BLaER1 (cell line): ENCODE measurements around the gene SEMA4D.

ENCODE experiments used
- H3K27ac ChIP-seq: shearing (Covaris generic); formaldehyde crosslinking; 2 replicates; pipeline ENCODE4 v1.8.1; 2022
- H3K27me3 ChIP-seq: shearing (Covaris generic); formaldehyde crosslinking; 2 replicates; pipeline ENCODE4 v1.8.1; 2022
- H3K36me3 ChIP-seq: shearing (Covaris generic); formaldehyde crosslinking; 2 replicates; pipeline ENCODE4 v1.8.1; 2022
- H3K4me1 ChIP-seq: shearing (Covaris generic); formaldehyde crosslinking; 2 replicates; pipeline ENCODE4 v1.8.1; 2022
- H3K4me2 ChIP-seq: shearing (Covaris generic); formaldehyde crosslinking; 2 replicates; pipeline ENCODE4 v1.8.1; 2022
- H3K4me3 ChIP-seq: shearing (Covaris generic); formaldehyde crosslinking; 2 replicates; pipeline ENCODE4 v1.8.1; 2022
- H3K9ac ChIP-seq: shearing (Covaris generic); formaldehyde crosslinking; 2 replicates; pipeline ENCODE4 v1.8.1; 2022
- H3K9me3 ChIP-seq: shearing (Covaris generic); formaldehyde crosslinking; 2 replicates; pipeline ENCODE4 v1.8.1; 2022
- H4K20me1 ChIP-seq: shearing (Covaris generic); formaldehyde crosslinking; 2 replicates; pipeline ENCODE4 v1.8.1; 2022
- Cebpa-rat ChIP-seq: shearing (Covaris generic); IDR thresholded peaks from 2 replicates; pipeline ENCODE4 v1.8.1; 2022

SEMA4D gene

DNA sequence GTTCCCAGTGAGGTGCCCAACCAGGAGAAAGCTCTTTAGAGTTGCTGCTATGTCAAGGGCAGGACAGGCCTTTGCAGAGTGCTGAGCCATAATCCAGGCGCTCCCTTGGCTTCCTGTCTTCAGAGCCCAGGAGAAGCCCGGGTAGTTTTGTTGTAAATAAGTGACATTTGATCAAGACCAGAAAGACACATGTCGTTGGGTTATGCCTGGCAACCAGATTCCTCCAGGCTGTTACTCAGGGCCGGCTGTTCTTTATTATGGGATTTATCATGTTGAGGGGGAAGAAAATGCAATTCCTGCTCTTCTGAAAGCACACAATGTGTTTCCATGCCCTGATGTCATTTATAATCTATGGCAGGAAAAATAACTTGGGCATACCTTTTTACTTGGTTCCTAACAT is 39.3 kb upstream of the SEMA4D start:
- Histone ChIP-seq H3K27me3 (no peaks in the 10 kb centered on the region), H3K9ac (no peak overlapping the region), H4K20me1 (no peaks in the 10 kb centered on the region), H3K36me3 (no peaks in the 10 kb centered on the region), H3K9me3 (no peaks in the 10 kb centered on the region), H3K4me1 (peaks cover 29% of the 10 kb centered on the region), H3K27ac (0 out of 2 replicates have a peak overlapping the region, but pooled peaks have one; percentile 27), H3K4me2 (peak overlapping the region; percentile 59), H3K4me3 (no peak overlapping the region)
- no peak for TF ChIP-seq Cebpa-rat

- Histone ChIP-seq H3K4me3 (no peak overlapping the region), H3K9ac (no peak overlapping the region), H3K9me3 (peaks cover 1% of the 10 kb centered on the region; the same call in 1 of the 2 replicates), H3K36me3 (no peaks in the 10 kb centered on the region), H3K27me3 (no peaks in the 10 kb centered on the region), H3K27ac (peak overlapping the region; percentile 27; the same call in 1 of the 2 replicates), H3K4me2 (peak overlapping the region; percentile 59), H3K4me1 (peaks cover 23% of the 10 kb centered on the region), H4K20me1 (no peaks in the 10 kb centered on the region)
- TF ChIP-seq Cebpa-rat = no peak
Measured at GRCh38 chr9:89536600-89536999, 38.7 kb upstream of the SEMA4D start.

GRCh38 chr9:89536145-89536574 is 38.2 kb upstream of the SEMA4D start:
- H3K4me2 ChIP-seq = peak overlapping the region; percentile 59
- H3K4me1 ChIP-seq = peaks cover 19% of the 10 kb centered on the region
- H3K27me3 ChIP-seq = no peaks in the 10 kb centered on the region

GRCh38 chr9:89535461-89535860 is 37.5 kb upstream of the SEMA4D start:
- Histone ChIP-seq H3K4me3 (no peak overlapping the region), H3K27ac (no peak overlapping the region), H3K36me3 (no peaks in the 10 kb centered on the region), H3K4me2 (peak overlapping the region; percentile 59; the same call in 1 of the 2 replicates), H3K9me3 (peaks cover 12% of the 10 kb centered on the region), H3K9ac (no peak overlapping the region), H3K27me3 (no peaks in the 10 kb centered on the region), H4K20me1 (no peaks in the 10 kb centered on the region), H3K4me1 (peaks cover 18% of the 10 kb centered on the region)
- TF ChIP-seq Cebpa-rat = no peak

More at GRCh38 chr9:89536145-89536574, 38.2 kb upstream of the SEMA4D start:
- Histone ChIP-seq H3K36me3 (no peaks in the 10 kb centered on the region), H3K4me3 (no peak overlapping the region), H3K27ac (0 out of 2 replicates have a peak overlapping the region, but pooled peaks have one; percentile 27), H4K20me1 (no peaks in the 10 kb centered on the region), H3K9ac (0 out of 2 replicates have a peak overlapping the region, but pooled peaks have one; percentile 5), H3K9me3 (peaks cover 5% of the 10 kb centered on the region)
- no peak for TF ChIP-seq Cebpa-rat

GRCh38 chr9:89534515-89535287 is 36.8 kb upstream of the SEMA4D start:
- H3K36me3 ChIP-seq = no peaks in the 10 kb centered on the region
- no peak overlapping the region for H3K27ac ChIP-seq
- peaks cover 16% of the 10 kb centered on the region for H3K9me3 ChIP-seq
- no peak for TF ChIP-seq Cebpa-rat
- H4K20me1 ChIP-seq = no peaks in the 10 kb centered on the region
- no peak overlapping the region for H3K9ac ChIP-seq
- no peak overlapping the region for H3K4me3 ChIP-seq
- H3K27me3 ChIP-seq = no peaks in the 10 kb centered on the region
- H3K4me2 ChIP-seq = no peak overlapping the region
- peaks cover 21% of the 10 kb centered on the region for H3K4me1 ChIP-seq

- Histone ChIP-seq H3K27me3 (no peaks in the 10 kb centered on the region), H3K9ac (no peak overlapping the region), H3K27ac (no peak overlapping the region)
Measured at GRCh38 chr9:89533411-89534095, 35.6 kb upstream of the SEMA4D start.

DNA sequence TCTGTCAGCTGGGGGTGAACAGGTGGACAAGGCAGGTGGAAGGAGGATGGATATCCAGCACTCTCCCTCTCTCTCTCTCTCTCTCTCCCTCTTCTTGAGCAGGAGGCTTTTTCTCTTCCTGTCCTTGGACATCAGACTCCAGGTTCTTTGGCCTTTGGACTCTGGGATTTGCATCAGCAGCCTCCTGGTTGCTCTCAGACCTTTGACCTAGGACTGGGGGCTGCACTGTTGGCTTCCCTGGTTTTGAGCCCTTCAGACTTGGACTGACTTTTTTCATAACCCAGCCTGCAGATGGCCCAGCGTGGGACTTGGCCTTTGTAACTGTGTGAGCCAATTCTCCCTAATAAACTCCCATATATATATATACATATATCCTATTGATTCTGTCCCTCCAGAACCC is 35.0 kb upstream of the SEMA4D start:
- Histone ChIP-seq H3K9me3 (peaks cover 29% of the 10 kb centered on the region), H3K27ac (no peak overlapping the region), H3K4me3 (no peak overlapping the region), H3K36me3 (no peaks in the 10 kb centered on the region), H3K4me2 (no peak overlapping the region), H3K4me1 (peaks cover 26% of the 10 kb centered on the region), H3K27me3 (no peaks in the 10 kb centered on the region), H4K20me1 (no peaks in the 10 kb centered on the region), H3K9ac (no peak overlapping the region)
- TF ChIP-seq Cebpa-rat = no peak

More at GRCh38 chr9:89533411-89534095, 35.6 kb upstream of the SEMA4D start:
- no peak overlapping the region for H3K4me2 ChIP-seq
- H3K9me3 ChIP-seq = peaks cover 23% of the 10 kb centered on the region
- no peak overlapping the region for H3K4me3 ChIP-seq
- no peak for TF ChIP-seq Cebpa-rat
- peaks cover 26% of the 10 kb centered on the region for H3K4me1 ChIP-seq
- H4K20me1 ChIP-seq = no peaks in the 10 kb centered on the region
- H3K36me3 ChIP-seq = no peaks in the 10 kb centered on the region

GRCh38 chr9:89532478-89532877 is 34.6 kb upstream of the SEMA4D start:
- no peak for TF ChIP-seq Cebpa-rat
- H3K27ac ChIP-seq = no peak overlapping the region
- H3K4me1 ChIP-seq = peaks cover 26% of the 10 kb centered on the region
- no peak overlapping the region for H3K4me3 ChIP-seq
- no peaks in the 10 kb centered on the region for H4K20me1 ChIP-seq
- H3K36me3 ChIP-seq = no peaks in the 10 kb centered on the region
- H3K4me2 ChIP-seq = no peak overlapping the region
- peaks cover 34% of the 10 kb centered on the region for H3K9me3 ChIP-seq
- no peaks in the 10 kb centered on the region for H3K27me3 ChIP-seq
- no peak overlapping the region for H3K9ac ChIP-seq

DNA sequence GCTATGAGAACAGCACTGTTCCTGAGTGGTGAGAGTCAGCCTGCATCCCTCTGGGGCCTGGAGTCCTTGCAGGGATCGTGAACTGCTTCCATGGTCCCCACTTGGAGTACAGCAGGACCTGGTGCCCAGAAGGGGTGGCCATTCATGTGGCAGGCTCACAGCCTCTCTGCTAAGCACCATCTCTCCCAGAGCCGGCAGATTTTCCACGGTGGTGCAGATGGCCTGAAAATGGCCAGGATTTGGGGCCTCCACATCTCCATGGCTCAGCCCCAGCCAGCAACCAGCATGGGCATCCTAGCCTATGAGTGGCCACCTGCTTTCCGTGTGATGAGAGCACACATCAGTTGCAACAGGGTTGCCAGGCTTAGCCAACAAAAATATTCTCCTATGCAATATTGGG is 33.9 kb upstream of the SEMA4D start:
- Histone ChIP-seq H3K9ac (no peak overlapping the region), H3K4me2 (no peak overlapping the region), H3K4me3 (no peak overlapping the region), H3K36me3 (no peaks in the 10 kb centered on the region), H3K4me1 (peaks cover 28% of the 10 kb centered on the region), H3K27ac (no peak overlapping the region), H4K20me1 (no peaks in the 10 kb centered on the region), H3K9me3 (peaks cover 35% of the 10 kb centered on the region), H3K27me3 (no peaks in the 10 kb centered on the region)
- TF ChIP-seq Cebpa-rat = no peak

DNA sequence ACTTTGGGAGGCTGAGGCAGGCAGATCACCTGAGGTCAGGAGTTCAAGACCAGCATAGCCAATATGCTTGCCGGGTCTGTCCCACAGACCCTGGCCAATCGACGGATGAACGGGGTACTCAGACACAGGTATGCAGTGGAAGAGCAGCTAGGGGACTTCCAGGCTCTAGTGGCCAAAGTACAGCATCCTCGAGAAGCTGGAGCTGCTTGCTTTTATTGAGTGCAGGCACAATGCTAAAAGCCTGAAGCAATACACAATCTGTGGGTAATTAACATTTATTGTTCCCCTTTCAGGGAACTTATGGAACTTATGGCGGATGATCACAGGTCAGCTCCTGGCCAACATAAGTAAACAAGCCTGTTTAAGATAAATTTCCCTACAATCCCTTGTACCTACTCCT is 32.8 kb upstream of the SEMA4D start:
- no peak for TF ChIP-seq Cebpa-rat
- no peak overlapping the region for H3K4me2 ChIP-seq

More for the DNA sequence above, 32.8 kb upstream of the SEMA4D start:
- no peaks in the 10 kb centered on the region for H3K27me3 ChIP-seq
- no peak overlapping the region for H3K27ac ChIP-seq
- H3K9me3 ChIP-seq = peaks cover 35% of the 10 kb centered on the region
- no peaks in the 10 kb centered on the region for H4K20me1 ChIP-seq
- H3K4me3 ChIP-seq = no peak overlapping the region
- no peaks in the 10 kb centered on the region for H3K36me3 ChIP-seq
- peaks cover 28% of the 10 kb centered on the region for H3K4me1 ChIP-seq
- H3K9ac ChIP-seq = no peak overlapping the region
